HFF-Myc (cell line): Measurements from ENCODE around the gene BCHE.

Experiments
- DNase-seq: peaks from one replicate; pipeline ENCODE4 v3.0.0-alpha.2; 2011; ENCODE audit warnings: low read depth; ENCODE audit errors: extremely low read depth
- H3K4me3 ChIP-seq: replicated peaks from 2 replicates; pipeline ENCODE4 v1.5.1; 2011; ENCODE audit warnings: low read depth, mild to moderate bottlenecking, control low read depth, low read length
- CTCF ChIP-seq: IDR thresholded peaks from 2 replicates; pipeline ENCODE4 v1.5.1; 2012; ENCODE audit warnings: mild to moderate bottlenecking, low read depth, low read length, control low read depth; ENCODE audit errors: missing control alignments

BCHE gene

GRCh38 chr3:165749241-165749640 lies 88.0 kb downstream of the BCHE start:
- TF ChIP-seq CTCF = no peak
- DNase-seq = no peak
- H3K4me3 ChIP-seq = no peak overlapping the region

- no peak overlapping the region for H3K4me3 ChIP-seq
- no peak for TF ChIP-seq CTCF
- no peak for DNase-seq
Observed at GRCh38 chr3:165748094-165748493, 89.1 kb downstream of the BCHE start.

DNA sequence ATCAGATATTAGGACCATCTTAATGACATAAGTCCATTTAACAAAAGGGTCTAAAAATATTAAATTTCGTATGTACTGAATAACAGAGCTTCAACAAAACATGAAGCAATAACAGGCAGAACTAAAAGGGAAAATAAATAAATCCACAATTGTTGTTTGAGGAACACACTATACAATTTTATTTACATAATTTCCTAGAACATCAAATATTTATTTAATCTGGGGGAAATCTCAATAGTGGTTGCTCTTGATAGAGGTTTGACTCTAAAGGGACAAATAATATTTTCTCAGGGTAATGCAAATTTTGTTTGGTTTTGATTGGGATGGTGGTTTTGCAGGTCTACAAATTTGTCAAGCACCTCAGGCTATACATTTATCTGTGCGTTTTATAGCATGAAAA lies 90.3 kb downstream of the BCHE start:
- DNase-seq = no peak
- H3K4me3 ChIP-seq = no peak overlapping the region
- TF ChIP-seq CTCF = no peak

DNA sequence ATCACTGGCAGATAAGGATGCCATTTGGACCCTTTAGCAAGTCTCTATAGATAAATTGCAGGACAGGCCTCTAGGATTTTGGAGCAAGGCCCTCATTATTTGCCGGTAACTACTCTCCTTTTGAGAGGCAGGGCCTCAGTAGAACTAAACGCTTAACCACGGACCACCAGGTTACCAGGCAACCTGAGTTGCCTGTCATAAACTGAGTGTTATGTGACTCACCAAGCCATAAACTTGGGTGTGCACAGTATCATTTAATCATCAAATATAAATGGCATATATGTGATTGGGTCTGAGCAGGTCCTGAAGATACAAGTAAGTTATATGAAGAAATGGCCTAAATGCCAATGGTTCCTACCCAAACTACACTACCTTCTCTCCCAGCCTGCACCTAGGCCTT lies 93.2 kb downstream of the BCHE start:
- no peak for DNase-seq
- no peak for TF ChIP-seq CTCF
- no peak overlapping the region for H3K4me3 ChIP-seq

DNA sequence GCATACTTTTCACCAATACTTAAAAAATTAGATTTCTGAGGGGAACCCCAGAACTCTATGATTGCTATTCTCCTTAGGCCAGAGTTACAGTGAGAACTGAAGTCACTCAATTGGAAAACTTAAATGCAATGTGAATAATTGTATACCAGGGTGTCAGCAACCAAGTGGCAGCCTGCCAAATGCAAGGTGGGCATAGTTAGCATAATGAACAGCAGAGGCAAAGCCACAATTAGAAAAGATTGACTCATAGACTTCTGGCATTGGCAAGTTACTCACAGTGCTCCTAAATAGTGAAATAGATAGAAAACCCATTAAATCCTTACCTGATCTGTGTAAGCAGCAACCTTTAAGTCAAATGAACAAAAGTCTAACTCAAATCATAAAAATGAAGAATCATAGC lies 94.9 kb downstream of the BCHE start:
- no peak for TF ChIP-seq CTCF
- no peak for DNase-seq
- H3K4me3 ChIP-seq = no peak overlapping the region

GRCh38 chr3:165729756-165730155 lies 107.5 kb downstream of the BCHE start:
- no peak overlapping the region for H3K4me3 ChIP-seq
- no peak for TF ChIP-seq CTCF
- DNase-seq = no peak

- DNase-seq = no peak
- TF ChIP-seq CTCF = no peak
- no peak overlapping the region for H3K4me3 ChIP-seq
Observed at GRCh38 chr3:165728924-165729323, 108.3 kb downstream of the BCHE start.
